ENCODE data around the gene TIMP1. TPM values are rescaled to one million over a fixed set of nuclear protein-coding genes. Genes with fewer than 3 reads are reported as not detected.

TIMP1 gene
- total RNA-seq, 1 experiment from 2014 or later: 3.9 TPM

DNA sequence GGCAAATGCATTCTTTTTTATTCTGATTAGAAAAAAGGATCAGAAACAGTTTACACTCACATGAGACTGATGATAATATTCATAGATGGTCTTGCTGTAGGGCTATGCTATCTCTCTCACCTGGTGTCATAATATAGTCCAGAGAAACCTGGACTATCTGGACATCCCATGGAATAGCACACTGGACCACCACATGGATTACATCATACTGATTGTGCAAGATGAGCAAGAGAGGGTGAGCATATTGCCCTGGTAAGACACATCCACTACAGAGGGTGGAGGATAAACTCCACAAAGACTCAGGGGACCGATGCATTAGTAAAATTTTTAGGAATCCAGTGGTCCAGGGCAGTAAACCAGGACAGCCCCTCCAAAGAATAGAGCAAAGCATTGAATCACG is 29.3 kb downstream of the TIMP1 start:
- H3K4me1 Mint-ChIP-seq (ENCODE audit: low read depth, unreplicated experiment): no peaks in the 10 kb centered on the region

GRCh38 chrX:47611926-47612325 is 29.7 kb downstream of the TIMP1 start:
- H3K4me3 Mint-ChIP-seq (ENCODE audit: unreplicated experiment): no peak overlapping the region
- no peaks in the 10 kb centered on the region for H3K27me3 Mint-ChIP-seq (ENCODE audit: insufficient read depth, unreplicated experiment)
- H3K9me3 ChIP-seq: no peaks in the 10 kb centered on the region
- DNase-seq: no peak
- ChIA-PET CTCF (no interaction called here), POLR2A (no interaction called here)
- H3K27ac Mint-ChIP-seq (ENCODE audit: unreplicated experiment): no peak overlapping the region
- intact Hi-C loops (cut with micrococcal nuclease; ENCODE audit: unreplicated experiment): no loop called here
- BruUV-seq (replicated peaks): no TSS peak
- H3K9me3 Mint-ChIP-seq (ENCODE audit: unreplicated experiment): no peaks in the 10 kb centered on the region
- TF ChIP-seq, protein P1, sequence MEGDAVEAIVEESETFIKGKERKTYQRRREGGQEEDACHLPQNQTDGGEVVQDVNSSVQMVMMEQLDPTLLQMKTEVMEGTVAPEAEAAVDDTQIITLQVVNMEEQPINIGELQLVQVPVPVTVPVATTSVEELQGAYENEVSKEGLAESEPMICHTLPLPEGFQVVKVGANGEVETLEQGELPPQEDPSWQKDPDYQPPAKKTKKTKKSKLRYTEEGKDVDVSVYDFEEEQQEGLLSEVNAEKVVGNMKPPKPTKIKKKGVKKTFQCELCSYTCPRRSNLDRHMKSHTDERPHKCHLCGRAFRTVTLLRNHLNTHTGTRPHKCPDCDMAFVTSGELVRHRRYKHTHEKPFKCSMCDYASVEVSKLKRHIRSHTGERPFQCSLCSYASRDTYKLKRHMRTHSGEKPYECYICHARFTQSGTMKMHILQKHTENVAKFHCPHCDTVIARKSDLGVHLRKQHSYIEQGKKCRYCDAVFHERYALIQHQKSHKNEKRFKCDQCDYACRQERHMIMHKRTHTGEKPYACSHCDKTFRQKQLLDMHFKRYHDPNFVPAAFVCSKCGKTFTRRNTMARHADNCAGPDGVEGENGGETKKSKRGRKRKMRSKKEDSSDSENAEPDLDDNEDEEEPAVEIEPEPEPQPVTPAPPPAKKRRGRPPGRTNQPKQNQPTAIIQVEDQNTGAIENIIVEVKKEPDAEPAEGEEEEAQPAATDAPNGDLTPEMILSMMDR (IDR thresholded peaks at IDR 0.05; ENCODE audit: insufficient read depth in 1 of 2, low read depth in 1 of 2, low read length in 1 of 2, severe bottlenecking in 1 of 2, unreplicated experiment in 1 of 2): no peak
- no peak overlapping the region for H3K4me3 ChIP-seq (ENCODE audit: low read depth, low read length)
- no peaks in the 10 kb centered on the region for H3K4me1 ChIP-seq
- no peaks in the 10 kb centered on the region for H3K36me3 ChIP-seq (ENCODE audit: control insufficient read depth, insufficient read depth, low read length)
- H3K4me1 Mint-ChIP-seq (ENCODE audit: low read depth, unreplicated experiment): no peaks in the 10 kb centered on the region
- H3K36me3 Mint-ChIP-seq (ENCODE audit: insufficient read depth, unreplicated experiment): no peaks in the 10 kb centered on the region
- no peaks in the 10 kb centered on the region for H3K27me3 ChIP-seq (replicated peaks; ENCODE audit: control insufficient read depth, insufficient read depth, low read length)

More for the DNA sequence above, 29.3 kb downstream of the TIMP1 start:
- Mint-ChIP-seq H3K27ac (ENCODE audit: unreplicated experiment) (no peak overlapping the region), H3K27me3 (ENCODE audit: insufficient read depth, unreplicated experiment) (no peaks in the 10 kb centered on the region), H3K4me3 (ENCODE audit: unreplicated experiment) (no peak overlapping the region), H3K36me3 (ENCODE audit: insufficient read depth, unreplicated experiment) (no peaks in the 10 kb centered on the region), H3K9me3 (ENCODE audit: unreplicated experiment) (no peaks in the 10 kb centered on the region)
- Histone ChIP-seq H3K9me3 (no peaks in the 10 kb centered on the region), H3K4me3 (ENCODE audit: low read depth, low read length) (no peak overlapping the region), H3K36me3 (ENCODE audit: control insufficient read depth, insufficient read depth, low read length) (no peaks in the 10 kb centered on the region), H3K4me1 (no peaks in the 10 kb centered on the region), H3K27me3 (replicated peaks; ENCODE audit: control insufficient read depth, insufficient read depth, low read length) (no peaks in the 10 kb centered on the region)
- TF ChIP-seq, protein P1 (IDR thresholded peaks at IDR 0.05; ENCODE audit: insufficient read depth in 1 of 2, low read depth in 1 of 2, low read length in 1 of 2, severe bottlenecking in 1 of 2, unreplicated experiment in 1 of 2): no peak
- ChIA-PET CTCF (no interaction called here), POLR2A (no interaction called here)
- intact Hi-C loops (cut with micrococcal nuclease; ENCODE audit: unreplicated experiment): no loop called here
- no TSS peak for BruUV-seq (replicated peaks)
- DNase-seq: no peak

- no TSS peak for BruUV-seq (replicated peaks)
- Histone ChIP-seq H3K9me3 (no peaks in the 10 kb centered on the region), H3K36me3 (ENCODE audit: control insufficient read depth, insufficient read depth, low read length) (no peaks in the 10 kb centered on the region), H3K4me3 (ENCODE audit: low read depth, low read length) (no peak overlapping the region), H3K27me3 (replicated peaks; ENCODE audit: control insufficient read depth, insufficient read depth, low read length) (no peaks in the 10 kb centered on the region), H3K4me1 (no peaks in the 10 kb centered on the region)
- TF ChIP-seq, protein P1 (IDR thresholded peaks at IDR 0.05; ENCODE audit: insufficient read depth in 1 of 2, low read depth in 1 of 2, low read length in 1 of 2, severe bottlenecking in 1 of 2, unreplicated experiment in 1 of 2): no peak
- intact Hi-C loops (cut with micrococcal nuclease; ENCODE audit: unreplicated experiment): no loop called here
- Mint-ChIP-seq H3K27me3 (ENCODE audit: insufficient read depth, unreplicated experiment) (no peaks in the 10 kb centered on the region), H3K27ac (ENCODE audit: unreplicated experiment) (no peak overlapping the region), H3K4me1 (ENCODE audit: low read depth, unreplicated experiment) (no peaks in the 10 kb centered on the region), H3K4me3 (ENCODE audit: unreplicated experiment) (no peak overlapping the region), H3K36me3 (ENCODE audit: insufficient read depth, unreplicated experiment) (no peaks in the 10 kb centered on the region), H3K9me3 (ENCODE audit: unreplicated experiment) (no peaks in the 10 kb centered on the region)
- CTCF ChIA-PET: no interaction called here
- POLR2A ChIA-PET: no interaction called here
- no peak for DNase-seq
These were observed 30.2 kb downstream of the TIMP1 start for GRCh38 chrX:47612418-47612817.

Measured in Caco-2 (cell line).